ENCODE results near the gene CRYGN. TPM values are rescaled to one million over a fixed set of nuclear protein-coding genes. Genes with fewer than 3 reads are reported as not detected.

Gene CRYGN
- total RNA-seq, 4 donors from 2014 or later, result 0.73 to 2.9 (median 2.4) TPM; not detected in 1

- H3K9me3 ChIP-seq, result no peaks in the 10 kb centered on the region
- TF ChIP-seq POLR2A (IDR thresholded peaks at IDR 0.05), result no peak
- TF ChIP-seq, protein P1, sequence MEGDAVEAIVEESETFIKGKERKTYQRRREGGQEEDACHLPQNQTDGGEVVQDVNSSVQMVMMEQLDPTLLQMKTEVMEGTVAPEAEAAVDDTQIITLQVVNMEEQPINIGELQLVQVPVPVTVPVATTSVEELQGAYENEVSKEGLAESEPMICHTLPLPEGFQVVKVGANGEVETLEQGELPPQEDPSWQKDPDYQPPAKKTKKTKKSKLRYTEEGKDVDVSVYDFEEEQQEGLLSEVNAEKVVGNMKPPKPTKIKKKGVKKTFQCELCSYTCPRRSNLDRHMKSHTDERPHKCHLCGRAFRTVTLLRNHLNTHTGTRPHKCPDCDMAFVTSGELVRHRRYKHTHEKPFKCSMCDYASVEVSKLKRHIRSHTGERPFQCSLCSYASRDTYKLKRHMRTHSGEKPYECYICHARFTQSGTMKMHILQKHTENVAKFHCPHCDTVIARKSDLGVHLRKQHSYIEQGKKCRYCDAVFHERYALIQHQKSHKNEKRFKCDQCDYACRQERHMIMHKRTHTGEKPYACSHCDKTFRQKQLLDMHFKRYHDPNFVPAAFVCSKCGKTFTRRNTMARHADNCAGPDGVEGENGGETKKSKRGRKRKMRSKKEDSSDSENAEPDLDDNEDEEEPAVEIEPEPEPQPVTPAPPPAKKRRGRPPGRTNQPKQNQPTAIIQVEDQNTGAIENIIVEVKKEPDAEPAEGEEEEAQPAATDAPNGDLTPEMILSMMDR (IDR thresholded peaks at IDR 0.05), result no peak
- no peaks in the 10 kb centered on the region for H3K27me3 ChIP-seq
- H3K4me1 ChIP-seq, result peaks cover 9 to 13% of the 10 kb centered on the region in 2 donors
- no peaks in the 10 kb centered on the region for H3K36me3 ChIP-seq
- no peak overlapping the region for H3K4me3 ChIP-seq
- no peak for DNase-seq
- H3K27ac ChIP-seq, result no peak overlapping the region
- intact Hi-C loops (cut with DNase I; ENCODE audit: low total_unique reads), result no loop called here
Measured at GRCh38 chr7:151423226-151423625, 16.7 kb downstream of the CRYGN start.

GRCh38 chr7:151422212-151422611, 17.7 kb downstream of the CRYGN start:
- Histone ChIP-seq H3K27me3 (no peaks in the 10 kb centered on the region), H3K4me3 (no peak overlapping the region), H3K9me3 (no peaks in the 10 kb centered on the region), H3K4me1 (peaks cover 5% of the 10 kb centered on the region in 2 donors), H3K27ac (no peak overlapping the region), H3K36me3 (no peaks in the 10 kb centered on the region)
- TF ChIP-seq POLR2A (IDR thresholded peaks at IDR 0.05), result no peak
- intact Hi-C loops (cut with DNase I; ENCODE audit: low total_unique reads), result no loop called here
- no peak for DNase-seq

- H3K27ac ChIP-seq, result no peak overlapping the region
- intact Hi-C loops (cut with DNase I; ENCODE audit: low total_unique reads), result no loop called here
- TF ChIP-seq POLR2A (IDR thresholded peaks at IDR 0.05), result no peak
- TF ChIP-seq, protein P1 (IDR thresholded peaks at IDR 0.05), result no peak
- no peak overlapping the region for H3K4me3 ChIP-seq
- no peak for DNase-seq
- no peaks in the 10 kb centered on the region for H3K9me3 ChIP-seq
- no peaks in the 10 kb centered on the region for H3K27me3 ChIP-seq
- H3K4me1 ChIP-seq, result no peaks in the 10 kb centered on the region
- no peaks in the 10 kb centered on the region for H3K36me3 ChIP-seq
Measured at GRCh38 chr7:151420144-151420543, 19.8 kb downstream of the CRYGN start.

GRCh38 chr7:151416941-151417315, 23.0 kb downstream of the CRYGN start:
- no peaks in the 10 kb centered on the region for H3K36me3 ChIP-seq
- TF ChIP-seq POLR2A (IDR thresholded peaks at IDR 0.05), result no peak
- TF ChIP-seq, protein P1 (IDR thresholded peaks at IDR 0.05), result no peak
- H3K9me3 ChIP-seq, result no peaks in the 10 kb centered on the region
- peak overlapping the region; percentile 48 to 61 for H3K27ac ChIP-seq
- no peak overlapping the region for H3K4me3 ChIP-seq
- no peaks in the 10 kb centered on the region for H3K4me1 ChIP-seq
- intact Hi-C loops (cut with DNase I; ENCODE audit: low total_unique reads), result no loop called here
- peak; percentile 62 to 73 for DNase-seq
- H3K27me3 ChIP-seq, result no peaks in the 10 kb centered on the region

DNA sequence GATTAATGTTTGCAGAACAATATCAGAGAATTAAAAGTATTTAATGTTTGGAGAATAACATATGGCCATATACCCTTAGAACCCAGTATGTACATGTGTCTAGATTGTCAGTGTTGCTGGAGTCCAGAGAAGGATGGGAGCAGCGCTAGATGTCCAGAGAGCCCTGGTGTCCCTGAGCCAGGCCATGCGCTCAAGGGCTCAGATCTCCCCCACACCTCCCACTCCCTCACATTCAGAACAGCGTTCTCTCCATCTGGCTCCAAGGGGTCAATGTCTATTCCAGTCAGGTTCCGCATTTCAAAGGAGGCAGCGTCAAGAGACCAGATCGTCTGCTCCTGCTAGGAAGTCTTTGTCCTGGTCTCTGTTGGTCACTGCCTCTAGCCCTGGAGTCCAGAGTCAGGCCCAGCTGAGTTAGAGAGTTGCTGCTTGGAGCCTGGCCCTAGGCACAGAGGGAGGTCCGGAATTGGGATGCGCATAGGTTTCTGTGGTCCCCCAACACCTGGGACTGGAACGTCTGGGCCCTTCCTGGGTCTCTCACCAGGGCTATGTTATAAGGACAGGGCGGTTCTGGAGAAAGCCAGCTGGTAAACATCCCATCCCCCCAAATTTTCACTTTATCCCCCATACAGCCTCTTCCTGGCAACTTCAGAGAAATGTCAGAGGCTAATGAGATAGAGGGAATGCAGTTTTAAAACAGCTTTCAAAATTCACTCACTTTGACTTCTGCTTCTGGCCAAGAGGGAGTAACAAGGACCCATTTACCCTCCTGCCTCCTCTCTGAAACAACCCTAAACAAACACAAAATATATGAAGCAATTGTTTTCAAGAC, 23.6 kb downstream of the CRYGN start:
- Histone ChIP-seq H3K4me1 (no peaks in the 10 kb centered on the region), H3K27ac (peak overlapping the region; percentile 48 to 61), H3K9me3 (no peaks in the 10 kb centered on the region), H3K4me3 (no peak overlapping the region), H3K36me3 (no peaks in the 10 kb centered on the region), H3K27me3 (no peaks in the 10 kb centered on the region)
- TF ChIP-seq, protein P1 (IDR thresholded peaks at IDR 0.05), result no peak
- no peak for TF ChIP-seq POLR2A (IDR thresholded peaks at IDR 0.05)
- intact Hi-C loops (cut with DNase I; ENCODE audit: low total_unique reads), result no loop called here
- DNase-seq, result no peak

All from uterus (tissue), 4 donors.